Kidney (tissue), 22 donors: ENCODE data around the gene ECSIT. TPM values are rescaled to one million over a fixed set of nuclear protein-coding genes. Genes with fewer than 3 reads are reported as not detected.

ENCODE experiments used
- DNase-seq, 5 donors: peaks; one replicate each; pipeline ENCODE4 v3.0.0-alpha.2; 2013 to 2020
- FAIRE-seq: peaks from 2 replicates; lab custom pipeline; 2012; peaks lifted over from hg19 to GRCh38; lab: Jason Lieb, UNC
- H3K27ac ChIP-seq, 2 donors: one replicate each; pipeline ENCODE4 v1.7.0; 2013; ENCODE audit warnings: low read depth in 2 of 2, low read length in 2 of 2, inconsistent platforms in 1 of 2
- H3K27me3 ChIP-seq: one replicate; pipeline ENCODE4 v1.7.1; 2013; ENCODE audit warnings: low read length, inconsistent platforms; ENCODE audit not compliant: control insufficient read depth, insufficient read depth
- H3K36me3 ChIP-seq, 3 donors: one replicate each; pipeline versions ENCODE4 v1.7.0 to v1.7.1; 2013; ENCODE audit warnings: low read length in 3 of 3, control low read depth in 1 of 3, inconsistent platforms in 1 of 3; ENCODE audit not compliant: insufficient read depth in 3 of 3, control insufficient read depth in 2 of 3
- H3K4me1 ChIP-seq, 3 donors: one replicate each; pipeline versions ENCODE4 v1.7.0 to v1.7.1; 2013; ENCODE audit warnings: low read length in 3 of 3, inconsistent platforms in 1 of 3, low read depth in 1 of 3; ENCODE audit not compliant: control insufficient read depth in 2 of 3, insufficient read depth in 2 of 3
- H3K4me3 ChIP-seq, 3 donors: one replicate each; pipeline versions ENCODE4 v1.7.0 to v1.8.1; 2013; ENCODE audit warnings: low read length in 3 of 3, control low read depth in 1 of 3, inconsistent platforms in 1 of 3
- H3K9ac ChIP-seq, 3 donors: one replicate each; pipeline versions ENCODE4 v1.7.0 to v1.7.1; 2013; ENCODE audit warnings: low read length in 3 of 3, control low read depth in 1 of 3, inconsistent platforms in 1 of 3
- H3K9me3 ChIP-seq, 3 donors: one replicate each; pipeline versions ENCODE4 v1.7.0 to v1.7.1; 2013; ENCODE audit warnings: low read length in 3 of 3, control low read depth in 1 of 3, inconsistent platforms in 1 of 3; ENCODE audit not compliant: control insufficient read depth in 2 of 3, insufficient read depth in 1 of 3
- intact Hi-C: fragments of 100-400 bp; cut with DNase I; formaldehyde crosslinking; loops from one replicate; pipeline ENCODE4 v1.11.1; 2022
- long read RNA-seq, 10 donors: library from polyadenylated mRNA in 1 of 10; unstranded in 1 of 10; transcript quantifications; one replicate each; pipeline ENCODE4 v2.0.0 and lab custom pipeline, GENCODE V29; 2021 to 2026
- polyA plus RNA-seq: library from polyadenylated mRNA; stranded (reverse); fragments of 350-450 nt; fragmentation: Illumina TruSeq; extraction: RNeasy Lipid Tissue Mini Kit (QIAGEN cat#74804); gene quantifications from one replicate; pipeline ENCODE4 v1.2.3, GENCODE V29; 2014; ENCODE audit warnings: low read depth, low replicate concordance; ENCODE audit not compliant: insufficient read depth
- total RNA-seq: library from RNA; stranded (reverse); fragmentation: NEBNext Ultra II Directional; extraction: Animal tissue kit (Norgen Biotek cat#: 25700); gene quantifications from one replicate; pipeline ENCODE4 v1.2.1, GENCODE V29; 2021
- TF ChIP-seq, protein P1 (sequence below): IDR thresholded peaks from 3 replicates; pipeline ENCODE4 v1.5.1; 2012; ENCODE audit warnings: mild to moderate bottlenecking, moderate library complexity, borderline replicate concordance; ENCODE audit not compliant: insufficient read depth; ENCODE audit errors: extremely low read depth
- donor health status: control.
- donor health status: control.
- donor health status: control.
- donor health status: control.
- donor health status: control.
- donor health status: DM: yes; HTN: yes; CAD: no.
- donor health status: Normal renal cell carcinoma (clear cell type).

Gene ECSIT, protein sequence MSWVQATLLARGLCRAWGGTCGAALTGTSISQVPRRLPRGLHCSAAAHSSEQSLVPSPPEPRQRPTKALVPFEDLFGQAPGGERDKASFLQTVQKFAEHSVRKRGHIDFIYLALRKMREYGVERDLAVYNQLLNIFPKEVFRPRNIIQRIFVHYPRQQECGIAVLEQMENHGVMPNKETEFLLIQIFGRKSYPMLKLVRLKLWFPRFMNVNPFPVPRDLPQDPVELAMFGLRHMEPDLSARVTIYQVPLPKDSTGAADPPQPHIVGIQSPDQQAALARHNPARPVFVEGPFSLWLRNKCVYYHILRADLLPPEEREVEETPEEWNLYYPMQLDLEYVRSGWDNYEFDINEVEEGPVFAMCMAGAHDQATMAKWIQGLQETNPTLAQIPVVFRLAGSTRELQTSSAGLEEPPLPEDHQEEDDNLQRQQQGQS
- total RNA-seq = 33.8 TPM
- polyA plus RNA-seq = 83.4 TPM
- long read RNA-seq, donor 1, transcript ECSIT-202 (8 exons, 1,700 nt) = major isoform, 11 of 15 reads
- long read RNA-seq, donor 1, partial matches to known transcripts = 0 of 15 reads
- long read RNA-seq, donor 1, other reads (novel, unspliced or antisense) = 0 of 15 reads
- long read RNA-seq, donor 2, transcript ECSIT-205 (2 exons, 607 nt) = minor isoform, 6 of 22 reads
- long read RNA-seq, donor 2, transcript ECSIT-202 (8 exons, 1,700 nt) = major isoform, 14 of 22 reads
- long read RNA-seq, donor 2, partial matches to known transcripts = 0 of 22 reads
- long read RNA-seq, donor 2, other reads (novel, unspliced or antisense) = 0 of 22 reads
- long read RNA-seq, donor 3, transcript ECSIT-202 (8 exons, 1,700 nt) = major isoform, 11 of 16 reads
- long read RNA-seq, donor 3, partial matches to known transcripts = 0 of 16 reads
- long read RNA-seq, donor 3, other reads (novel, unspliced or antisense) = 0 of 16 reads
- long read RNA-seq, donor 4, transcript ECSIT-202 (8 exons, 1,700 nt) = major isoform, 12 of 13 reads
- long read RNA-seq, donor 4, partial matches to known transcripts = 0 of 13 reads
- long read RNA-seq, donor 4, other reads (novel, unspliced or antisense) = 0 of 13 reads
- long read RNA-seq, donor 5, partial matches to known transcripts = 0 of 1 reads
- long read RNA-seq, donor 5, other reads (novel, unspliced or antisense) = 0 of 1 reads
- long read RNA-seq, donor 6, partial matches to known transcripts = 0 of 6 reads
- long read RNA-seq, donor 6, other reads (novel, unspliced or antisense) = 0 of 6 reads
- long read RNA-seq, donor 7, transcript ECSIT-202 (8 exons, 1,700 nt) = major isoform, 28 of 54 reads
- long read RNA-seq, donor 7, partial matches to known transcripts = 4 of 54 reads
- long read RNA-seq, donor 7, other reads (novel, unspliced or antisense) = 19 of 54 reads
- long read RNA-seq, donor 8, transcript ECSIT-202 (8 exons, 1,700 nt) = major isoform, 7 of 11 reads
- long read RNA-seq, donor 8, partial matches to known transcripts = 0 of 11 reads
- long read RNA-seq, donor 8, other reads (novel, unspliced or antisense) = 0 of 11 reads
- long read RNA-seq, donor 9, partial matches to known transcripts = 0 of 5 reads
- long read RNA-seq, donor 9, other reads (novel, unspliced or antisense) = 0 of 5 reads
- long read RNA-seq, donor 10, transcript ECSIT-202 (8 exons, 1,700 nt) = major isoform, 9 of 14 reads
- long read RNA-seq, donor 10, transcript ECSIT-205 (2 exons, 607 nt) = minor isoform, 5 of 14 reads
- long read RNA-seq, donor 10, partial matches to known transcripts = 0 of 14 reads
- long read RNA-seq, donor 10, other reads (novel, unspliced or antisense) = 0 of 14 reads

DNA sequence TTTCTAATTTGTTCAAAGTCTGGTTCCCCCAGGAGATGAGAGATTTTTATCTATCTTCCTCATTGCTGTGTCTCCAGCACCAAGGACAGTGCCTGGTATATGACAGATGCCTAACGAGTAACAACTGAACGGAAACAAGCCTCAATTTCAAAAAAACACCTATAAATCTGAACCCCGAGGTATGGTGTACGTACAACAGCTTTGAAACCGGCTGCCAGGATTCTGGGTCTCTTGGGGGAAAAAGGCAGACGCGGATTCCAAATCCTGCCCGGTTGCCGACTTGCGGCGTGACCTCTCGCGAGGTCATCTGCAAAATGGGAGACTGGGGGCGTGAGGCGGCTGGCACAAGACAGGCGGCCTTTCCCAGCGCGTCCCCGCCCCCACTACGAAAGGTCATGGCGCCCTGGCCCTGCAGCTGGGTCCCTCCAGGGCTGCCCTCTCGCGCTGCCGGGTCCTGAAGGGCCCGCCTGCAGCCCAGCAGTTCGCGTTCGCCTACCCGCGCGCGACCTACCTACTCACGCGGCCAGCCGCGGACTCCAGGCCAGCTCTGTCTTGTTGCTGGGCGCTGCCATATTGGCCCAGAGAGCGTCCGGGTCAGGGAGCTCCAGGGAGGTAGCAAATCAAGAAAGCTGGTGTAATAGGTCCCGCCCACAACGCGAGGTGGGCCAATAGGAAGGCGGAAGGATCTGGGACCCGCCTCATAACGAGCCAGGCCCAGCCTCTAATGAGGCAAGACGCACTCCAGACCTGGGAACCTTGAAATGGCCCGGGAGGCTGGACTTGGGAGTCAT, at the start of gene ECSIT:
TSS of gene ECSIT (minus strand) at position 584 of the 791 bp plus-strand sequence. CDS start 9,964 bp downstream, outside the sequence.
- Histone ChIP-seq H3K36me3 (no peaks in the 10 kb centered on the region), H3K27me3 (no peaks in the 10 kb centered on the region), H3K9me3 (no peaks in the 10 kb centered on the region), H3K9ac (peak within 1 kb of the TSS; percentile 20 to 75 (median 75)), H3K4me1 (peaks cover 0 to 7% (median 4%) of the 10 kb centered on the region in 3 donors), H3K27ac (peak within 1 kb of the TSS; percentile 81 to 90), H3K4me3 (peak within 1 kb of the TSS; percentile 84 to 94 (median 93))
- intact Hi-C loops = no loop called here
- FAIRE-seq (peak; percentile 87), DNase-seq (peak; percentile 98 to 99 (median 99))
- TF ChIP-seq, protein P1, sequence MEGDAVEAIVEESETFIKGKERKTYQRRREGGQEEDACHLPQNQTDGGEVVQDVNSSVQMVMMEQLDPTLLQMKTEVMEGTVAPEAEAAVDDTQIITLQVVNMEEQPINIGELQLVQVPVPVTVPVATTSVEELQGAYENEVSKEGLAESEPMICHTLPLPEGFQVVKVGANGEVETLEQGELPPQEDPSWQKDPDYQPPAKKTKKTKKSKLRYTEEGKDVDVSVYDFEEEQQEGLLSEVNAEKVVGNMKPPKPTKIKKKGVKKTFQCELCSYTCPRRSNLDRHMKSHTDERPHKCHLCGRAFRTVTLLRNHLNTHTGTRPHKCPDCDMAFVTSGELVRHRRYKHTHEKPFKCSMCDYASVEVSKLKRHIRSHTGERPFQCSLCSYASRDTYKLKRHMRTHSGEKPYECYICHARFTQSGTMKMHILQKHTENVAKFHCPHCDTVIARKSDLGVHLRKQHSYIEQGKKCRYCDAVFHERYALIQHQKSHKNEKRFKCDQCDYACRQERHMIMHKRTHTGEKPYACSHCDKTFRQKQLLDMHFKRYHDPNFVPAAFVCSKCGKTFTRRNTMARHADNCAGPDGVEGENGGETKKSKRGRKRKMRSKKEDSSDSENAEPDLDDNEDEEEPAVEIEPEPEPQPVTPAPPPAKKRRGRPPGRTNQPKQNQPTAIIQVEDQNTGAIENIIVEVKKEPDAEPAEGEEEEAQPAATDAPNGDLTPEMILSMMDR = no peak

DNA sequence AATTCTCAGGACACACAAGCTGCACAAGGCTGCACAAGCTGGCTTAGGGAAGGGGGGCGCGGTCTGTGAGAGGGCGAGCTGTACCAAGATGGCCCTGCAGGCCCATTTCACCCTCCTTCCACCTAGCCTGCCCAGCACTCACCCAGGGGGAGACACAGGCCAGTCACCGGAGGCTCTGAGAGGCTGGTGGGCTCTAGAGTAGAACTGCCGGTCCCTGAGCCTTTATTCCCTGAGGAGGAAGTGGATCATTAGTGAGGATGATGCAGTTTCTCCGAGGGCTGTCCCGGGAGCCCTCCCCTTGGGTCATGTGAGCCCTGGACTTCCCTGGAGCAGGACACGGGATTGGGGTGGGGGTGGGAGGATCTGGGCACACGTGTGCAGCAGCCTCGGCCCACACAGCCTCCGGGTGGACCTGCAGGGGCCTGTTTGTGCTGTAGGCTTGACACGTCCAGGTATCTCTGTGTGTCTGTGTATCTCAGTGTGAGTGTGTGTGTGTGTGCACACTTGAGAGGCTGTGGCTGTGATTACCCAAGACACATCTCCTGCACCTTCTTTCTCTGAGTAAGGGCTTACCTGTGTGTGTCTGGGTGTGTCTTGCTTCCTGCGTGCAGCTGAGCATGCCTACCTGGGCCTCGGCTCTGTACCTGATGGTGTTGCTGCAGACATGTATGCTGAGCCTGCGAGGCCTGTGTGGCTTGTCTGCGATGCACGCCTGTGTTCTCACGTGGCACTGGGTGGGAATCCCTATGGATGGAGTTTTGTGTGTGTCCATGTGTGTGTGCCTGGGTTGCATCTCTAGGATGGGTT, 48.7 kb upstream of the ECSIT start, which contains the start of gene ACP5:
TSS of gene ACP5 (minus strand) at position 195 of the 807 bp plus-strand sequence. CDS start 328 bp downstream, outside the sequence.
- H3K4me1 ChIP-seq = peaks cover 0 to 10% (median 0%) of the 10 kb centered on the region in 3 donors

More for the DNA sequence above, 48.7 kb upstream of the ECSIT start, which contains the start of gene ACP5:
- Histone ChIP-seq H3K27ac (peak within 1 kb of the TSS; percentile 52 to 72), H3K9me3 (no peaks in the 10 kb centered on the region), H3K27me3 (no peaks in the 10 kb centered on the region), H3K9ac (peak within 1 kb of the TSS in 1 of 3 donors; percentile 29), H3K4me3 (peak within 1 kb of the TSS in 2 of 3 donors; percentile 37 to 64), H3K36me3 (no peaks in the 10 kb centered on the region)
- TF ChIP-seq, protein P1 = no peak
- FAIRE-seq (no peak), DNase-seq (peak in 1 of 5 donors; percentile 14)
- intact Hi-C loops = no loop called here
